Mammary epithelial cell (primary cell): ENCODE data around the gene CLIC3.

Experiments used
- CTCF ChIP-seq, 2 donors: IDR thresholded peaks in 1 of 2; conservative IDR thresholded peaks in 1 of 2; 2 replicates each; pipeline ENCODE4 v1.5.1; 2011 to 2012; ENCODE audit warnings: inconsistent platforms in 2 of 2, low read length in 2 of 2, mild to moderate bottlenecking in 2 of 2, control low read depth in 1 of 2, low read depth in 1 of 2; ENCODE audit not compliant: insufficient read depth in 1 of 2; ENCODE audit errors: extremely low read depth in 1 of 2
- EZH2 ChIP-seq: IDR thresholded peaks from 2 replicates; pipeline ENCODE4 v1.6.1; 2012; ENCODE audit warnings: low read length, inconsistent platforms, borderline replicate concordance

GRCh38 chr9:137015976-137016375 lies 19.6 kb upstream of the CLIC3 start:
- TF ChIP-seq CTCF (conservative IDR thresholded peaks at IDR 0.05 in 1 of 2, IDR thresholded peaks at IDR 0.05 in 1 of 2; ENCODE audit: extremely low read depth in 1 of 2, insufficient read depth in 1 of 2, low read depth in 1 of 2, low read length in 2 of 2) (no peak), EZH2 (no peak)
